SK-N-SH (cell line): Measurements from ENCODE around the gene ZBTB7A. TPM values are rescaled to one million over a fixed set of nuclear protein-coding genes. Genes with fewer than 3 reads are reported as not detected.
A peak's percentile ranks its signal among the peaks of the same experiment; 100 is the strongest.

Source experiments
- CTCF ChIA-PET: fragments of 300-600, 350-600 bp; formaldehyde crosslinking; extraction: SDS; loops from one replicate; lab custom pipeline; 2021; lab: Yijun Ruan, JAX
- POLR2A ChIA-PET: fragments of 350-600 bp; sonication (Branson Sonifier 250); formaldehyde crosslinking; extraction: SDS; loops from one replicate; lab custom pipeline; 2020; ENCODE audit warnings: antibody characterized with exemption, inconsistent platforms; lab: Yijun Ruan, JAX
- DNase-seq: peaks from one replicate; pipeline ENCODE4 v3.0.0; 2012
- H2AFZ ChIP-seq: fragments of 200-600 bp; sonication (generic); 2 replicates; pipeline ENCODE4 v1.8.1; 2016; ENCODE audit warnings: antibody characterized with exemption, mild to moderate bottlenecking, low read depth
- H3F3A ChIP-seq: fragments of 200-600 bp; sonication (generic); replicated peaks from 2 replicates; pipeline ENCODE3; 2016; ENCODE audit warnings: antibody characterized with exemption, mild to moderate bottlenecking; ENCODE audit not compliant: insufficient read depth
- H3K27ac ChIP-seq, 2 experiments: fragments of 200-500 bp in 1 of 2; fragments of 200-600 bp in 1 of 2; sonication (Bioruptor generic) in 1 of 2; sonication (generic), shearing (Covaris generic) in 1 of 2; 2 replicates each; pipeline versions ENCODE4 v1.5.1 to v1.6.1; 2014 to 2016; ENCODE audit warnings: low read depth in 2 of 2, inconsistent platforms in 1 of 2, low read length in 1 of 2, mild to moderate bottlenecking in 1 of 2, mixed read lengths in 1 of 2
- H3K27me3 ChIP-seq: fragments of 200-600 bp; sonication (generic), shearing (Covaris generic); 2 replicates; pipeline ENCODE4 v1.6.1; 2016; ENCODE audit warnings: mixed run types; ENCODE audit not compliant: insufficient read depth
- H3K36me3 ChIP-seq, 2 experiments: fragments of 200-500 bp in 1 of 2; fragments of 200-600 bp in 1 of 2; sonication (Bioruptor generic) in 1 of 2; sonication (generic) in 1 of 2; replicated peaks in 1 of 2; 2 replicates each; pipeline versions ENCODE3 to v1.5.1; 2014 to 2016; ENCODE audit warnings: low read length in 1 of 2, mild to moderate bottlenecking in 1 of 2; ENCODE audit not compliant: insufficient read depth in 2 of 2, control insufficient read depth in 1 of 2
- H3K4me1 ChIP-seq, 2 experiments: fragments of 200-500 bp in 1 of 2; fragments of 200-600 bp in 1 of 2; sonication (Bioruptor generic) in 1 of 2; sonication (generic), shearing (Covaris generic) in 1 of 2; 2 replicates each; pipeline versions ENCODE4 v1.5.1 to v1.6.1; 2014 to 2016; ENCODE audit warnings: low read depth in 1 of 2, low read length in 1 of 2, mixed run types in 1 of 2; ENCODE audit not compliant: insufficient read depth in 2 of 2, control insufficient read depth in 1 of 2
- H3K4me2 ChIP-seq: fragments of 200-600 bp; sonication (generic), shearing (Covaris generic); 2 replicates; pipeline ENCODE4 v1.6.1; 2017; ENCODE audit warnings: mixed run types
- H3K4me3 ChIP-seq, 2 experiments: fragments of 200-500 bp in 1 of 2; fragments of 200-600 bp in 1 of 2; sonication (Bioruptor generic) in 1 of 2; sonication (generic), shearing (Covaris generic) in 1 of 2; 2 replicates each; pipeline versions ENCODE4 v1.5.1 to v1.8.1; 2014 to 2016; ENCODE audit warnings: low read depth in 2 of 2, inconsistent platforms in 1 of 2, low read length in 1 of 2, mild to moderate bottlenecking in 1 of 2, mixed read lengths in 1 of 2, moderate library complexity in 1 of 2
- H3K79me2 ChIP-seq: fragments of 200-600 bp; sonication (generic); 2 replicates; pipeline ENCODE4 v1.8.1; 2017; ENCODE audit warnings: mild to moderate bottlenecking; ENCODE audit not compliant: insufficient read depth
- H3K9ac ChIP-seq: fragments of 200-600 bp; sonication (generic); 2 replicates; pipeline ENCODE4 v1.6.1; 2017; ENCODE audit warnings: mixed run types
- H3K9me2 ChIP-seq: fragments of 200-600 bp; sonication (generic); 2 replicates; pipeline ENCODE4 v1.6.1; 2017; ENCODE audit warnings: mixed run types
- H3K9me3 ChIP-seq: fragments of 200-600 bp; sonication (generic); 2 replicates; pipeline ENCODE4 v1.6.1; 2017; ENCODE audit warnings: mixed run types, mild to moderate bottlenecking, moderate library complexity
- H4K20me1 ChIP-seq: fragments of 200-600 bp; sonication (generic); 2 replicates; pipeline ENCODE4 v1.6.1; 2017; ENCODE audit warnings: mild to moderate bottlenecking, mixed run types; ENCODE audit not compliant: insufficient read depth
- ELF1 ChIP-seq: IDR thresholded peaks from 2 replicates; pipeline ENCODE4 v1.4.0; 2012
- EP300 ChIP-seq, 2 experiments: IDR thresholded peaks; 2 replicates each; pipeline versions ENCODE4 v1.4.0 to v1.6.1; 2012; ENCODE audit warnings: borderline replicate concordance in 1 of 2, low read depth in 1 of 2, low read length in 1 of 2
- EZH2phosphoT487 ChIP-seq: fragments of 200-600 bp; sonication (generic); IDR thresholded peaks from 2 replicates; pipeline ENCODE4 v1.6.1; 2017; ENCODE audit warnings: low read depth, mixed run types, mild to moderate bottlenecking, antibody characterized with exemption, moderate library complexity, borderline replicate concordance
- MAX ChIP-seq: IDR thresholded peaks from 2 replicates; pipeline ENCODE4 v1.4.0; 2012; ENCODE audit warnings: low read depth
- MEF2A ChIP-seq: IDR thresholded peaks from 2 replicates; pipeline ENCODE4 v1.4.0; 2012; ENCODE audit warnings: low read depth, borderline replicate concordance
- MXI1 ChIP-seq: IDR thresholded peaks from 2 replicates; pipeline ENCODE4 v1.6.1; 2012; ENCODE audit warnings: mild to moderate bottlenecking, low read depth, low read length, improper control_type of control experiment
- NFIC ChIP-seq: IDR thresholded peaks from 2 replicates; pipeline ENCODE4 v1.4.0; 2012; ENCODE audit warnings: borderline replicate concordance
- NRF1 ChIP-seq: IDR thresholded peaks from 2 replicates; pipeline ENCODE4 v1.6.1; 2012; ENCODE audit warnings: low read depth, mild to moderate bottlenecking, low read length
- POLR2AphosphoS5 ChIP-seq: IDR thresholded peaks from 2 replicates; pipeline ENCODE4 v1.6.1; 2012; ENCODE audit warnings: low read depth, low read length
- RCOR1 ChIP-seq: fragments of 150-350 bp; IDR thresholded peaks from 2 replicates; pipeline ENCODE4 v1.6.1; 2017; ENCODE audit warnings: antibody characterized with exemption, low read length
- REST ChIP-seq: IDR thresholded peaks from 2 replicates; pipeline ENCODE4 v1.6.1; 2012; ENCODE audit warnings: mild to moderate bottlenecking, low read depth, low read length, moderate library complexity
- SIN3A ChIP-seq: IDR thresholded peaks from 2 replicates; pipeline ENCODE4 v1.6.1; 2012; ENCODE audit warnings: low read depth, mild to moderate bottlenecking, low read length, moderate library complexity, borderline replicate concordance
- TAF1 ChIP-seq: IDR thresholded peaks from 2 replicates; pipeline ENCODE4 v1.6.1; 2012; ENCODE audit warnings: low read depth, mild to moderate bottlenecking, low read length, moderate library complexity, borderline replicate concordance
- USF1 ChIP-seq: IDR thresholded peaks from 2 replicates; pipeline ENCODE4 v1.4.0; 2012; ENCODE audit warnings: low read depth, borderline replicate concordance
- YY1 ChIP-seq: IDR thresholded peaks from 2 replicates; pipeline ENCODE4 v1.4.0; 2012; ENCODE audit warnings: low read depth, mild to moderate bottlenecking
- ZBTB33 ChIP-seq: IDR thresholded peaks from 2 replicates; pipeline ENCODE4 v1.4.0; 2012; ENCODE audit warnings: low read depth, borderline replicate concordance
- WGBS: methylation state at CpG from one replicate; pipeline ENCODE4 v1.1.6; 2017; ENCODE audit warnings: low lambda C conversion rate; 5-methylcytosine and 5-hydroxymethylcytosine counted together
- polyA plus RNA-seq, 3 experiments: library from polyadenylated mRNA; depleted of rRNA; stranded (reverse); fragments of >200 nt; gene quantifications; 2 replicates each; pipeline ENCODE4 v1.2.3, GENCODE V29; 2012

ZBTB7A gene
- polyA plus RNA-seq, 1 of the 3 experiments (the other 2 are of a cell fraction) = 7.4 TPM

GRCh38 chr19:4007836-4008539, 58.7 kb downstream of the ZBTB7A start:
- Histone ChIP-seq H2AFZ (no peak overlapping the region), H3K4me2 (peak overlapping the region; percentile 96), H3F3A (no peaks in the 10 kb centered on the region), H3K27me3 (no peaks in the 10 kb centered on the region), H3K9me2 (no peaks in the 10 kb centered on the region), H3K4me1 (peaks cover 12 to 17% of the 10 kb centered on the region in 2 experiments; a peak in 3 of 4 replicates), H3K79me2 (peaks cover 59% of the 10 kb centered on the region), H3K9me3 (no peaks in the 10 kb centered on the region), H3K4me3 (peak overlapping the region; percentile 79 to 86), H3K9ac (peak overlapping the region; percentile 76), H3K36me3 (peaks cover 0 to 12% of the 10 kb centered on the region in 2 experiments), H3K27ac (peak overlapping the region in 1 of 2 experiments; percentile 48; a peak in 2 of 4 replicates), H4K20me1 (peaks cover 43% of the 10 kb centered on the region)
- TF ChIP-seq RCOR1 (no peak), TAF1 (no peak), MXI1 (peak; percentile 28; the same call in 1 of the 2 replicates), EZH2phosphoT487 (no peak)
- CTCF ChIA-PET = interaction anchor here (0.6 to 5.8 kb wide), 5 partner anchors 20 to 179 kb away, joined by 3 to 38 read pairs (median 4); partner anchors contain the start of gene EEF2
- DNase-seq = peak; percentile 63
- WGBS = 0% methylated on average over 4 of the region's 55 CpGs
- POLR2A ChIA-PET = interaction anchor here (0.6 to 2.3 kb wide), 4 partner anchors 9 to 58 kb away, joined by 3 to 11 read pairs (median 4); partner anchors contain the start of genes EEF2 and ZBTB7A

GRCh38 chr19:4007021-4007835, 59.5 kb downstream of the ZBTB7A start, which contains the start of gene PIAS4:
PIAS4 (plus strand) TSS chr19:4007736; CDS start chr19:4007761, 25 bp downstream.
- peak within 1 kb of the TSS; percentile 99 for H2AFZ ChIP-seq
- no peaks in the 10 kb centered on the region for H3K9me2 ChIP-seq
- DNase-seq = peak; percentile 100
- H3K4me1 ChIP-seq = peaks cover 12 to 17% of the 10 kb centered on the region in 2 experiments; a peak in 3 of 4 replicates
- H3F3A ChIP-seq = no peaks in the 10 kb centered on the region
- H3K9me3 ChIP-seq = no peaks in the 10 kb centered on the region
- peak within 1 kb of the TSS; percentile 76 for H3K9ac ChIP-seq
- POLR2A ChIA-PET = interaction anchor here (0.6 to 2.3 kb wide), 4 partner anchors 8 to 59 kb away, joined by 3 to 11 read pairs (median 4); partner anchors contain the start of genes EEF2 and ZBTB7A
- peak within 1 kb of the TSS; percentile 96 for H3K4me2 ChIP-seq
- WGBS = 2% methylated on average over 6 of the region's 91 CpGs
- H3K4me3 ChIP-seq = peak within 1 kb of the TSS; percentile 79 to 86
- H4K20me1 ChIP-seq = peaks cover 35% of the 10 kb centered on the region
- CTCF ChIA-PET = interaction anchor here (0.6 to 5.8 kb wide), 4 partner anchors 19 to 179 kb away, joined by 3 to 38 read pairs (median 6); partner anchors contain the start of gene EEF2
- peak within 1 kb of the TSS; percentile 56 to 91 for H3K27ac ChIP-seq
- H3K36me3 ChIP-seq = peaks cover 0 to 8% of the 10 kb centered on the region in 2 experiments
- no peaks in the 10 kb centered on the region for H3K27me3 ChIP-seq
- peaks cover 51% of the 10 kb centered on the region for H3K79me2 ChIP-seq
- TF ChIP-seq MAX = peak; percentile 85
- TF ChIP-seq YY1 = peak; percentile 90
- TF ChIP-seq USF1 = peak; percentile 95
- TF ChIP-seq MXI1 = peak; percentile 58
- no peak for TF ChIP-seq NFIC
- no peak for TF ChIP-seq ZBTB33
- TF ChIP-seq SIN3A = peak; percentile 77; the same call in 1 of the 2 replicates
- 0 out of 4 replicates have a peak, but pooled peaks of 1 of the 2 experiments have one; percentile 9 for TF ChIP-seq EP300 (IDR thresholded peaks at IDR 0.05; ENCODE audit: borderline replicate concordance in 1 of 2, low read depth in 1 of 2, low read length in 1 of 2)
- peak; percentile 80 for TF ChIP-seq POLR2AphosphoS5
- peak; percentile 95 for TF ChIP-seq TAF1
- TF ChIP-seq REST = 0 out of 2 replicates have a peak, but pooled peaks have one; percentile 17
- TF ChIP-seq ELF1 = peak; percentile 51
- no peak for TF ChIP-seq MEF2A
- TF ChIP-seq NRF1 = peak; percentile 94
